Esophagus squamous epithelium (tissue), 4 donors: Measurements from ENCODE around the gene CDK13.

Experiments used
- CTCF ChIP-seq, 6 experiments: fragments of 450-650 bp in 4 of 6; fragments of 200-600 bp in 2 of 6; sonication (generic) in 2 of 6; IDR thresholded peaks; one replicate each; pipeline ENCODE4 v1.5.1; 2016 to 2019; ENCODE audit warnings: antibody characterized with exemption in 6 of 6, mild to moderate bottlenecking in 4 of 6, moderate library complexity in 4 of 6
- POLR2A ChIP-seq, 4 donors: fragments of 450-650 bp; IDR thresholded peaks; one replicate each; pipeline ENCODE4 v1.6.1; 2017; ENCODE audit warnings: antibody characterized with exemption in 4 of 4, mild to moderate bottlenecking in 4 of 4, moderate library complexity in 3 of 4

- no peak for TF ChIP-seq CTCF (IDR thresholded peaks at IDR 0.05)
- no peak for TF ChIP-seq POLR2A (IDR thresholded peaks at IDR 0.05)
Observed at GRCh38 chr7:40137563-40137962, 187.5 kb downstream of the CDK13 start.
